HG02610 (cell line): ENCODE data around the gene IGF2R.
A peak's percentile ranks its signal among the peaks of the same experiment; 100 is the strongest.

Experiments used
- ATAC-seq: cut with Tn5 transposase; IDR thresholded peaks from one replicate; pipeline ENCODE4 v1.9.1; 2021; ENCODE audit warnings: mild to moderate bottlenecking, moderate library complexity; ENCODE audit not compliant: unreplicated experiment

Gene IGF2R

DNA sequence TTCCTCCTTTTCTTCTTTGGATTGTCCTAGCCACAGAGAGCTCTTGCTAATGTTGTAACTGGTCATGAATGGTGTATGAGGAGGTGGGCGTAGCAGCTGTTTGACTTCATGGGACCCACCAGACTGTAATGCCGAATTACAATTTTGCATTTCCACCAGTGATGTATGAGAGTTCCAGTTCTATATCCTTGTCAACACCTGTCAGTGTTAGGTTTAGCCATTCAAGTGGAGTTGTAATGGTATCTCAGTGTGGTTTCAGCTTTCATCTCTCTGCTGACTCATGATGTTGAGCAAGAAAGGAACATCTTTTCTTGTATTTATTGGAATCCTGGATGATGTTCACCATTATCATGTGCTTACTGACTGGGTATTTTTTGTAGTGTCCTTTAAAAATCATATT, 5.1 kb downstream of the IGF2R start:
- ATAC-seq = peak; percentile 55

GRCh38 chr6:159974932-159975331, 6.0 kb downstream of the IGF2R start:
- ATAC-seq = no peak

DNA sequence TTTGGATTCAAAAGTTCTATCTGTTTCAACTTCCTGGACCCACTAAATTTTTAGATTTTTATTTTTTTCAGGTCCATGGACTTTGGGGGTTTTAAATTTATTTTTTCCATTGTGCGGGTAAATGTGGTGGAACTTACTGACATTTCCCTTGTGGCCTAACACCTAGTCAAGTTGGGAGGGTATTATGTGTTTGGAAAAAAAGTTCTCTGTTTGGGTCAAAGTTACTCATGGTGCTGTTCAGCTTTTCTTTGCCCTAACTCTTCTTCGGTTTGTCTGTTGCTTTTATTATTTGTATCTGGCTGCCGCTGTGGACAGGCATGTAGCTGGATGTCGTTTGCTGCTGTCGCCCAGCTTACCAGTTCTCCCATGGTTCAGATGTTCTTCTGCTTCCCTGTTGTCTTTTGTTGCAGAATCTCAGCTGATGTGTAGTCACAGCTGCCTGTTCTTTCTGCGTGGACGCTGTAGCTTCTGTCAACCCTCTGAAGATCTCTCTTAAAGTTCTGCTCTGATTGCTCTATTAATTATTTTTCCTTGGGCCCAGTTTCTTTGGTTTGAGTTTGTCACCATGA, 7.9 kb downstream of the IGF2R start:
- ATAC-seq = no peak

- no peak for ATAC-seq
These were observed 8.5 kb downstream of the IGF2R start for GRCh38 chr6:159977255-159977903.

GRCh38 chr6:159977904-159978268, 9.0 kb downstream of the IGF2R start:
- ATAC-seq = no peak

GRCh38 chr6:159978291-159979135, 9.6 kb downstream of the IGF2R start:
- ATAC-seq = peak; percentile 23

DNA sequence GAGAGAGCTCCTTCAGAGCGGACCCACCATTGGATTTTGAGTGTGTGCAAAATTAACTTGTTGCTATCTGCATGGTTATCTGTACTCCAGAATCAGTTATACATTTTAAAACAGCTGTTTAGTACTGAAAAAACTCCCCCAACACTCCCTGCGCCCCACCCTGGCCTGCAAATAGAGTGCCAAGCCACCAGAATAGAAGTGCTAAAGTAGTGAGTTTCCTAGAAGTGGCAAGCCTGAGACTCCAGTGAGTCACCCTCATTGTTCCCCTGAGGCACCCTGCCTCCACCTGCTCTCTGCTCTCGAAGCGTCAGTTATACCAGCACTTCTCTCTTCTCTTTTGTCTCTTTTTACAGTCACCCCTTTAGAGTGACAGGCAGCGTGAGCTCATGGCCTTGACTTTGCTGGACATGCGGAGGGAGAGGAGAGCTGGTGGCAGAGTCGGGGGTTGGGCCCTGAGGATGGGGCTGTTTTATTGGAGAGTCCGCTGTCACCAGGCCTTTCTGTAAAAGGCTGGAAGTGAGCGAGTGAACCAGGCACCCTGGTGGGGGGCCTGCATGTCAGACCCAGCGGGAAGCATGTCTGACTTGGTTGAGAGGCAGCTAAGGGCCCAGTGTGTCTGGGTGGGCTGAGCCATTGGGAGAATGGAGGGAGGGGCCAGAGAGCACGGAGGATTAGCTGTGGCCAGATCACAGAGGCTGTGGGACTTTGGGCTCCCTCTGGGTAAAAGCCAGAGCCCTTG, 10.4 kb downstream of the IGF2R start:
- ATAC-seq = peak; percentile 65

GRCh38 chr6:159980474-159980873, 11.6 kb downstream of the IGF2R start:
- ATAC-seq = no peak

DNA sequence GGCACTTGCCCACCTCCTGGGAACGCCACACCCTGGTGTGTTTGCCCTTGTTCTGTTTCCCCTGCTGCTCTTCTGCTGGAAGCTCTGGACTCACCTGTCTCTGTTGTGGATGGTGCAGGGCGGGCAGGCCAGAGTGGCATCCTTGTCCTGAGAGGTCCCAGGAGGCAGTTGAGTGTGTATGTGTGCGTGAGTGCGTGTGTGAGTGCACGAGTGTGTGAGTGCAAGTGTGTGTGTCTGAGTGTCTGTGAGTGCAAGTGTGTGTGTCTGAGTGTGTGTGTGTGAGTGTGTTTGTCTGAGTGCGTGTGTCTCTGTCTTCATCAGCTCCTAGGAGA, 12.2 kb downstream of the IGF2R start:
- ATAC-seq = no peak

- ATAC-seq = peak; percentile 63
These were observed 12.7 kb downstream of the IGF2R start for GRCh38 chr6:159981403-159982245.

DNA sequence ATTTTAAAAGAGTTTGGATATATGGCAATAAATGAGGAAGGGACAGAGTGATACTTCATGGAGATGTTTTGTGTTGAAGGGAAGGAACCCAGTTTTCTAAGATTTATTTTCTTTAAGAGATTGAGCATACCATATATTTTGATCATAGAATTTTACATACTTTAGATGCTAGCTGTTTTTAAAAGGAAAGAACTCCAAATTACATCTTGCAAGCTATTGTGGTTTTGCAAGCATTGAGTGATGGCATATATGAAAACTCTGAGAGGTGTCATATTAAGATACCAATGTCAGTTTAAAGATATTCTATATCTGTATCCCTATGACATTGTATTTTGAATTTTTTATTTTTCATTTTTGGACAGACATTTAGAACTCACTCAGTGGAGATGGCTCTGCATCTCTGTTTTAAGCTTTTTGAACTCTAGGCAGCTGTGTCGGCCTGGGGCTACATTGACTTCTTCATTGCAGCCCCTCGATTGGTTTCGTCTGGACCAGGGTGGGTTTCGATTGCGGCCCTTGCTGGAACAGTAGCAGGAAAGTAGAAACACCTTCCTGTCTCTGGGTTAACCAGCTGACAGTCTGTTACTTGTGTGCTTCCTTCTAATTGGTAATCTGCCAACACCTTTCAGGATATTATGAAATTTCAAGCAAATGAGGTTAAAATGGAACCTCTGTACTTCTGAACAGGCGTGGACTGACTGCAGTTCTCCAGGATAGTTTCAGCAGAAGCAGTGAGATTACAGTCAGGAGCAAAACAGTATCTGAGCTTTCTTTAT, 14.0 kb downstream of the IGF2R start:
- peak; percentile 13 for ATAC-seq

DNA sequence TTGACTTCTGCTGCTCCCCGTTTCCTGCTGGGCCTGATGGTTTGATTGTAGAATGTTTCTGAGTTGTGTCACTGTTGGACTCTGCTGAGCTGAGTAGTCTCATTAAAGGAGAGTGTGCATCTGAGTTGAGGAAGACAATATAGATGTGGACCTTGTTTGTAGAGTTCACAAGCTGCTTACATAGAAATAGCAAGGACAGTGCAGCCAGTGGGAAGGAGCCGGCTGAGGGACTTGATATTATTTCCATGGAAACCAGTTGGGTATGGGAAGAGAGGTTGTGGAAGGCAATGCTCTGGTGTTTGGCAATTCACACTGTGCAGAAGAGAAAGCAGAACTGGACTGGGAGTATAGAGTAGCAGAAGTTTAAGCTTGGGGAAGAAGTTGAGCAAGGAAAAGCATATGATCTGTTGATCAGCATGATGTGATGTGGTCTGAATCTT, 14.8 kb downstream of the IGF2R start:
- no peak for ATAC-seq

GRCh38 chr6:159984268-159984786, 15.4 kb downstream of the IGF2R start:
- ATAC-seq = no peak

DNA sequence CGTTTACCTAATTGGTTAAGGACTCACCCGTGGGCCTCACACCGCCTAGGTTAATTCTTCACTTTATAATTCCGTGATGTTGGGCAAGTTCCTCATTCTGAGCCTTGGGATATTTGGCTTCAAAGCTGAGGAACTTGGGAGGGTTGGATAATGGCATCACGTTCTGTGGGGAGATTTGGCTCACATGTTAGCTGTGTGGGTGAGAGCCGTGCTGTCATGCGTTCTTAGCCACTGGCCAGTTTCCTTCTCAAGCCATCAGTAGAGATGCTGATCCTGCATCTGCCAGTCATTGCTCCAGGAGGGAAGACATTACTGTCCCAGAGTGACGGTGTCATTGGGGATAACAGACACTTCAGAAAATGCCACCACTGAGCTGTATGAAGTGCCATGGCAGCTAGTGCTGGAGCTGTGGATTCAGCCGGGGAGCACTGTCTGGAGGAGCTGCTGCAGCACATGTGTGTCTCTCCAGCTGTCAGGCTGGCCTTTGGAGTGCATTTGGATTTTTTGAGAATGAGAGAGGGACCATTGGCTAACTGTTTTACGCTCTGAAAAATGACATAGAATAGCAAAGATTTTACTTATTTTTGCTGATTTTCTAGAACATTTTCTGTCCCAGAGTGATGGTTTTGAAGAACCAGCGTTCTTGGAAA, 16.5 kb downstream of the IGF2R start:
- no peak for ATAC-seq

GRCh38 chr6:159988983-159989454, 20.1 kb downstream of the IGF2R start:
- no peak for ATAC-seq

GRCh38 chr6:159989492-159990480, 20.9 kb downstream of the IGF2R start:
- ATAC-seq = peak; percentile 94

GRCh38 chr6:159992366-159992765, 23.5 kb downstream of the IGF2R start:
- no peak for ATAC-seq

DNA sequence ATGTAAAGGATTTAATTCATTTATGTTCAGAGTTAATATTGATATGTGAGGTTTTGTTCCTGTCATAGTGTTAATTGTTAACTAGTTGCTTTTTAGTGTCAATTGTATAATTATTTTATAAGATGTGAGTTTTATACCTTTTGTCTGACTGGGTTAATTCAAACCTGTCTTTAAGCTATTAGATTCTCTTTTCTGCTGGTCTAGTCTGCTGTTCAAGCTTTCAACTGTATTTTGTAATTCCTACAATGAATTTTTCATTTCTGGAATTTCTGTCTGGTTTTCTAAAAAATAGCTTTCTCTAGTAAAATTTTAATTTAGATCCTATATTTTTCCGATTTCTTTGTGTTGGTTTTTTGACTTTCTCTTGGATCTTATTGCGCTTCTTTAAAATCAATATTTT, 26.5 kb downstream of the IGF2R start:
- ATAC-seq = no peak
